SK-N-SH treated with all-trans-retinoic acid at 6 μM for 48 hours (cell line): ENCODE results near the gene FTO.

Experiments
- ATAC-seq: fragments of 200-7000 bp; cut with Tn5 transposase; 3 replicates; pipeline ENCODE4 v1.9.1; 2020; ENCODE audit warnings: mild to moderate bottlenecking, moderate library complexity
- BACH2 ChIP-seq: fragments of 250-450 bp; sonication (Bioruptor Pico); IDR thresholded peaks from 2 replicates; pipeline ENCODE4 v1.9.0; 2021; ENCODE audit warnings: mild to moderate bottlenecking, borderline replicate concordance
- CREB5 ChIP-seq: fragments of 250-450 bp; sonication (Bioruptor Pico); IDR thresholded peaks from 2 replicates; pipeline ENCODE4 v1.5.1; 2020; ENCODE audit warnings: low read depth, mild to moderate bottlenecking, moderate library complexity
- CSDC2 ChIP-seq: fragments of 250-450 bp; sonication (Bioruptor Pico); IDR thresholded peaks from 2 replicates; pipeline ENCODE4 v1.5.0; 2020; ENCODE audit warnings: mild to moderate bottlenecking, moderate library complexity
- CSRNP3 ChIP-seq: fragments of 250-450 bp; sonication (Bioruptor Pico); IDR thresholded peaks from 2 replicates; pipeline ENCODE4 v1.5.1; 2021; ENCODE audit warnings: mild to moderate bottlenecking, moderate library complexity
- GLIS3 ChIP-seq: fragments of 250-450 bp; sonication (Bioruptor Pico); IDR thresholded peaks from 2 replicates; pipeline ENCODE4 v1.5.0; 2020; ENCODE audit warnings: mild to moderate bottlenecking, moderate library complexity
- ISL1 ChIP-seq: fragments of 250-450 bp; sonication (Bioruptor Pico); IDR thresholded peaks from 2 replicates; pipeline ENCODE4 v2.1.2; 2022; ENCODE audit warnings: mild to moderate bottlenecking, moderate library complexity
- OSR1 ChIP-seq: fragments of 250-450 bp; sonication (Bioruptor Pico); IDR thresholded peaks from 2 replicates; pipeline ENCODE4 v1.8.0; 2022; ENCODE audit warnings: moderate library complexity, mild to moderate bottlenecking, inconsistent platforms
- PATZ1 ChIP-seq: fragments of 250-450 bp; sonication (Bioruptor Pico); IDR thresholded peaks from 2 replicates; pipeline ENCODE4 v1.8.0; 2020; ENCODE audit warnings: mild to moderate bottlenecking, moderate library complexity, borderline replicate concordance
- POU6F1 ChIP-seq: fragments of 250-450 bp; sonication (Bioruptor Pico); IDR thresholded peaks from 2 replicates; pipeline ENCODE4 v1.8.0; 2021; ENCODE audit warnings: low read depth, mild to moderate bottlenecking, moderate library complexity, borderline replicate concordance
- PPARA ChIP-seq: fragments of 250-450 bp; sonication (Bioruptor Pico); IDR thresholded peaks from 2 replicates; pipeline ENCODE4 v1.5.0; 2020; ENCODE audit warnings: mild to moderate bottlenecking, borderline replicate concordance
- RARB ChIP-seq: fragments of 250-450 bp; sonication (Bioruptor Pico); IDR thresholded peaks from 2 replicates; pipeline ENCODE4 v1.8.0; 2021; ENCODE audit warnings: mild to moderate bottlenecking, moderate library complexity
- SNAI2 ChIP-seq: fragments of 250-450 bp; sonication (Bioruptor Pico); IDR thresholded peaks from 2 replicates; pipeline ENCODE4 v1.5.0; 2020; ENCODE audit warnings: mild to moderate bottlenecking, moderate library complexity
- TCF4 ChIP-seq: fragments of 250-450 bp; sonication (Bioruptor Pico); IDR thresholded peaks from 2 replicates; pipeline ENCODE4 v1.8.0; 2021; ENCODE audit warnings: mild to moderate bottlenecking, moderate library complexity, borderline replicate concordance
- TOX ChIP-seq: fragments of 250-450 bp; sonication (Bioruptor Pico); IDR thresholded peaks from 2 replicates; pipeline ENCODE4 v1.8.0; 2021; ENCODE audit warnings: mild to moderate bottlenecking, moderate library complexity, borderline replicate concordance
- TSHZ2 ChIP-seq: fragments of 250-450 bp; sonication (Bioruptor Pico); IDR thresholded peaks from 2 replicates; pipeline ENCODE4 v1.5.0; 2020; ENCODE audit warnings: mild to moderate bottlenecking, moderate library complexity
- ZC3H10 ChIP-seq: fragments of 250-450 bp; sonication (Bioruptor Pico); IDR thresholded peaks from 2 replicates; pipeline ENCODE4 v1.5.1; 2021; ENCODE audit warnings: mild to moderate bottlenecking, moderate library complexity
- ZFP3 ChIP-seq: fragments of 250-450 bp; sonication (Bioruptor Pico); IDR thresholded peaks from 2 replicates; pipeline ENCODE4 v1.5.0; 2020; ENCODE audit warnings: mild to moderate bottlenecking, moderate library complexity
- ZFP30 ChIP-seq: fragments of 450-650 bp; formaldehyde crosslinking; IDR thresholded peaks from 2 replicates; pipeline ENCODE4 v1.5.0; 2022; ENCODE audit warnings: mild to moderate bottlenecking, moderate library complexity
- ZNF565 ChIP-seq: fragments of 450-650 bp; formaldehyde crosslinking; conservative IDR thresholded peaks from 2 replicates; pipeline ENCODE4 v1.5.0; 2020; ENCODE audit warnings: low read depth, mild to moderate bottlenecking, moderate library complexity
- ZNF70 ChIP-seq: fragments of 450-650 bp; formaldehyde crosslinking; IDR thresholded peaks from 2 replicates; pipeline ENCODE4 v1.5.0; 2020; ENCODE audit warnings: mild to moderate bottlenecking, moderate library complexity
- ZNF8 ChIP-seq: fragments of 450-650 bp; formaldehyde crosslinking; IDR thresholded peaks from 2 replicates; pipeline ENCODE4 v1.5.0; 2020; ENCODE audit warnings: mild to moderate bottlenecking, moderate library complexity

FTO gene

GRCh38 chr16:53866520-53866919 is 162.6 kb downstream of the FTO start:
- no peak for TF ChIP-seq ISL1
- no peak for TF ChIP-seq ZNF8 (CRISPR knock-in tag)
- no peak for TF ChIP-seq SNAI2 (CRISPR knock-in tag)
- TF ChIP-seq CSRNP3, result no peak
- TF ChIP-seq TOX, result no peak
- no peak for TF ChIP-seq PPARA (CRISPR knock-in tag)
- TF ChIP-seq CREB5 (CRISPR knock-in tag), result no peak
- no peak for TF ChIP-seq ZFP30 (CRISPR knock-in tag)
- TF ChIP-seq POU6F1 (CRISPR knock-in tag), result no peak
- no peak for TF ChIP-seq TCF4 (CRISPR knock-in tag)
- no peak for TF ChIP-seq ZNF565 (CRISPR knock-in tag)
- no peak for TF ChIP-seq GLIS3 (CRISPR knock-in tag)
- no peak for TF ChIP-seq TSHZ2 (CRISPR knock-in tag)
- no peak for TF ChIP-seq RARB (CRISPR knock-in tag)
- TF ChIP-seq OSR1 (CRISPR knock-in tag), result no peak
- no peak for TF ChIP-seq PATZ1 (CRISPR knock-in tag)
- ATAC-seq, result no peak

- ATAC-seq, result no peak
- no peak for TF ChIP-seq ZNF70
- TF ChIP-seq RARB (CRISPR knock-in tag), result no peak
- TF ChIP-seq BACH2, result no peak
These were observed 166.9 kb downstream of the FTO start for GRCh38 chr16:53870831-53871230.

GRCh38 chr16:53872248-53873221 is 168.6 kb downstream of the FTO start:
- ATAC-seq, result no peak
- TF ChIP-seq SNAI2 (CRISPR knock-in tag), result no peak
- no peak for TF ChIP-seq PATZ1 (CRISPR knock-in tag)
- TF ChIP-seq TOX, result no peak
- TF ChIP-seq ISL1, result no peak
- TF ChIP-seq CSRNP3, result no peak
- TF ChIP-seq ZNF565 (CRISPR knock-in tag), result no peak
- TF ChIP-seq GLIS3 (CRISPR knock-in tag), result no peak
- no peak for TF ChIP-seq CSDC2 (CRISPR knock-in tag)
- no peak for TF ChIP-seq ZFP3 (CRISPR knock-in tag)
- no peak for TF ChIP-seq PPARA (CRISPR knock-in tag)
- TF ChIP-seq CREB5 (CRISPR knock-in tag), result no peak
- TF ChIP-seq ZC3H10 (CRISPR knock-in tag), result no peak
